ENCODE measurements around the gene USP35. TPM values are rescaled to one million over a fixed set of nuclear protein-coding genes. Genes with fewer than 3 reads are reported as not detected.
"Not testable (repeated sequence)": the region's sequence is repeated elsewhere in the genome, so short reads cannot be mapped to it uniquely, and the experiment has no call there.

The USP35 gene
- total RNA-seq, 2 donors from 2014 or later: 38.8 to 44.1 TPM

GRCh38 chr11:78220218-78221157, 31.8 kb downstream of the USP35 start:
- Histone ChIP-seq H3K36me3 (peaks cover 73% of the 10 kb centered on the region), H3K9me3 (no peaks in the 10 kb centered on the region), H3K4me3 (no peak overlapping the region), H3K27me3 (replicated peaks; ENCODE audit: insufficient read depth) (no peaks in the 10 kb centered on the region), H3K27ac (no peak overlapping the region), H3K4me1 (ENCODE audit: control insufficient read depth in 1 of 2, low read depth in 2 of 2) (no peaks in the 10 kb centered on the region)
- no peak for ATAC-seq (ENCODE audit: insufficient number of reproducible peaks, low FRiP score, low read depth)
- no peak for DNase-seq (ENCODE audit: low spot score)
- TF ChIP-seq CTCF (IDR thresholded peaks at IDR 0.05): no peak

GRCh38 chr11:78221396-78222315, 32.9 kb downstream of the USP35 start:
- no peak overlapping the region for H3K27ac ChIP-seq
- H3K9me3 ChIP-seq: no peaks in the 10 kb centered on the region
- no peaks in the 10 kb centered on the region for H3K27me3 ChIP-seq (replicated peaks; ENCODE audit: insufficient read depth)
- TF ChIP-seq CTCF (IDR thresholded peaks at IDR 0.05): no peak
- ATAC-seq (ENCODE audit: insufficient number of reproducible peaks, low FRiP score, low read depth): no peak
- no peak overlapping the region for H3K4me3 ChIP-seq
- H3K4me1 ChIP-seq (ENCODE audit: control insufficient read depth in 1 of 2, low read depth in 2 of 2): no peaks in the 10 kb centered on the region
- DNase-seq (ENCODE audit: low spot score): no peak
- H3K36me3 ChIP-seq: peaks cover 77% of the 10 kb centered on the region

- peaks cover 72% of the 10 kb centered on the region for H3K36me3 ChIP-seq
- not testable (repeated sequence) for DNase-seq (ENCODE audit: low spot score)
Measured at GRCh38 chr11:78222726-78223125, 34.0 kb downstream of the USP35 start.

GRCh38 chr11:78223320-78223954, 34.7 kb downstream of the USP35 start:
- no peaks in the 10 kb centered on the region for H3K9me3 ChIP-seq
- H3K36me3 ChIP-seq: peaks cover 68% of the 10 kb centered on the region
- TF ChIP-seq CTCF (IDR thresholded peaks at IDR 0.05): no peak
- DNase-seq (ENCODE audit: low spot score) (no peak), ATAC-seq (ENCODE audit: insufficient number of reproducible peaks, low FRiP score, low read depth) (no peak)
- no peak overlapping the region for H3K27ac ChIP-seq
- no peak overlapping the region for H3K4me3 ChIP-seq
- no peaks in the 10 kb centered on the region for H3K27me3 ChIP-seq (replicated peaks; ENCODE audit: insufficient read depth)
- no peaks in the 10 kb centered on the region for H3K4me1 ChIP-seq (ENCODE audit: control insufficient read depth in 1 of 2, low read depth in 2 of 2)

More at GRCh38 chr11:78222726-78223125, 34.0 kb downstream of the USP35 start:
- H3K4me3 ChIP-seq; H3K27ac ChIP-seq; H3K9me3 ChIP-seq; ATAC-seq (ENCODE audit: insufficient number of reproducible peaks, low FRiP score, low read depth); H3K4me1 ChIP-seq (ENCODE audit: control insufficient read depth in 1 of 2, low read depth in 2 of 2); H3K27me3 ChIP-seq (replicated peaks; ENCODE audit: insufficient read depth): not testable (repeated sequence)

- Histone ChIP-seq H3K36me3 (peaks cover 59% of the 10 kb centered on the region), H3K9me3 (no peaks in the 10 kb centered on the region), H3K27ac (no peak overlapping the region), H3K4me1 (ENCODE audit: control insufficient read depth in 1 of 2, low read depth in 2 of 2) (peaks cover 0 to 1% of the 10 kb centered on the region in 2 donors), H3K27me3 (replicated peaks; ENCODE audit: insufficient read depth) (no peaks in the 10 kb centered on the region), H3K4me3 (no peak overlapping the region)
- ATAC-seq (ENCODE audit: insufficient number of reproducible peaks, low FRiP score, low read depth) (no peak), DNase-seq (ENCODE audit: low spot score) (no peak)
- no peak for TF ChIP-seq CTCF (IDR thresholded peaks at IDR 0.05)
Measured at GRCh38 chr11:78224506-78224905, 35.8 kb downstream of the USP35 start.

All from thoracic aorta (tissue), 2 donors.